Trophoblast cell (in vitro differentiated cells and primary cell): ENCODE measurements around the gene GPR132.

Experiments
- DNase-seq, 2 donors: peaks; one replicate each; pipeline ENCODE4 v3.0.0-alpha.2; 2016
- H2AFZ ChIP-seq: 2 replicates; pipeline ENCODE4 v1.6.1; 2013; ENCODE audit warnings: low read length, moderate library complexity, mild to moderate bottlenecking; ENCODE audit not compliant: insufficient read depth, poor library complexity
- H2AK5ac ChIP-seq: 2 replicates; pipeline ENCODE4 v1.6.1; 2013; ENCODE audit warnings: mild to moderate bottlenecking, low read length
- H2BK120ac ChIP-seq: 2 replicates; pipeline ENCODE4 v1.6.1; 2013; ENCODE audit warnings: low read length, mild to moderate bottlenecking, moderate library complexity; ENCODE audit not compliant: insufficient read depth, poor library complexity
- H2BK12ac ChIP-seq: 2 replicates; pipeline ENCODE4 v1.6.1; 2013; ENCODE audit warnings: mild to moderate bottlenecking, low read length, moderate library complexity
- H2BK5ac ChIP-seq: 2 replicates; pipeline ENCODE4 v1.6.1; 2013; ENCODE audit warnings: low read length, low read depth, moderate library complexity, mild to moderate bottlenecking; ENCODE audit not compliant: poor library complexity
- H3K14ac ChIP-seq: 2 replicates; pipeline ENCODE4 v1.6.1; 2013; ENCODE audit warnings: mild to moderate bottlenecking, low read length
- H3K18ac ChIP-seq: 2 replicates; pipeline ENCODE4 v1.6.1; 2013; ENCODE audit warnings: mild to moderate bottlenecking, low read length
- H3K23ac ChIP-seq: 2 replicates; pipeline ENCODE4 v1.6.1; 2013; ENCODE audit warnings: low read length
- H3K27ac ChIP-seq: 2 replicates; pipeline ENCODE4 v1.5.1; 2013; ENCODE audit warnings: low read depth, mild to moderate bottlenecking, inconsistent platforms, low read length, moderate library complexity
- H3K27me3 ChIP-seq: 2 replicates; pipeline ENCODE4 v1.6.1; 2013; ENCODE audit warnings: inconsistent platforms, mild to moderate bottlenecking, low read length, moderate library complexity; ENCODE audit not compliant: insufficient read depth
- H3K36me3 ChIP-seq, 2 experiments: 1 replicate in 1 of 2; 2 replicates in 1 of 2; pipeline ENCODE4 v1.6.1; 2013; ENCODE audit warnings: low read length in 2 of 2, mild to moderate bottlenecking in 2 of 2, moderate library complexity in 1 of 2; ENCODE audit not compliant: insufficient read depth in 2 of 2, control insufficient read depth in 1 of 2
- H3K4ac ChIP-seq: 2 replicates; pipeline ENCODE4 v1.6.1; 2013; ENCODE audit warnings: low read depth, mild to moderate bottlenecking, low read length, moderate library complexity
- H3K4me1 ChIP-seq, 2 experiments: 1 replicate in 1 of 2; 2 replicates in 1 of 2; pipeline ENCODE4 v1.6.1; 2013; ENCODE audit warnings: low read length in 2 of 2, mild to moderate bottlenecking in 2 of 2, moderate library complexity in 1 of 2; ENCODE audit not compliant: insufficient read depth in 2 of 2, control insufficient read depth in 1 of 2
- H3K4me2 ChIP-seq: 2 replicates; pipeline ENCODE4 v1.6.1; 2013; ENCODE audit warnings: inconsistent platforms, mild to moderate bottlenecking, low read length, moderate library complexity
- H3K4me3 ChIP-seq: 2 replicates; pipeline ENCODE4 v1.5.1; 2013; ENCODE audit warnings: mild to moderate bottlenecking, low read depth, low read length, inconsistent platforms
- H3K79me1 ChIP-seq: one replicate; pipeline ENCODE4 v1.6.1; 2013; ENCODE audit warnings: low read length
- H3K79me2 ChIP-seq: 2 replicates; pipeline ENCODE4 v1.6.1; 2013; ENCODE audit warnings: low read length, mild to moderate bottlenecking; ENCODE audit not compliant: control insufficient read depth, insufficient read depth, poor library complexity
- H3K9ac ChIP-seq: 2 replicates; pipeline ENCODE4 v1.6.1; 2013; ENCODE audit warnings: mild to moderate bottlenecking, low read length
- H3K9me3 ChIP-seq: 2 replicates; pipeline ENCODE4 v1.6.1; 2013; ENCODE audit warnings: low read depth, mild to moderate bottlenecking, control low read depth, inconsistent platforms, low read length; ENCODE audit not compliant: insufficient read depth
- H4K12ac ChIP-seq: 2 replicates; pipeline ENCODE4 v1.6.1; 2013; ENCODE audit warnings: low read depth, mild to moderate bottlenecking, low read length, moderate library complexity
- H4K8ac ChIP-seq: 2 replicates; pipeline ENCODE4 v1.6.1; 2013; ENCODE audit warnings: low read depth, mild to moderate bottlenecking, low read length, moderate library complexity
- H4K91ac ChIP-seq: one replicate; pipeline ENCODE4 v1.6.1; 2013; ENCODE audit warnings: low read depth, mild to moderate bottlenecking, low read length, moderate library complexity
- WGBS: extraction: QIAGEN DNeasy Blood & Tissue Kit; methylation state at CpG from one replicate; pipeline ENCODE4 v1.1.7; 2013; ENCODE audit warnings: missing lambda C conversion rate; ENCODE audit not compliant: insufficient read length, insufficient coverage; ENCODE audit errors: extremely low coverage; 5-methylcytosine and 5-hydroxymethylcytosine counted together

Gene GPR132

GRCh38 chr14:105096206-105096875, 31.1 kb upstream of the GPR132 start:
- H3K36me3 ChIP-seq = no peaks in the 10 kb centered on the region
- WGBS = no CpG with 5 or more reads among the region's 15 CpGs
- no peak overlapping the region for H3K9ac ChIP-seq
- H3K27ac ChIP-seq = no peak overlapping the region
- H4K91ac ChIP-seq = no peak overlapping the region
- no peak overlapping the region for H2BK120ac ChIP-seq
- H3K4me2 ChIP-seq = no peak overlapping the region
- no peak overlapping the region for H3K4ac ChIP-seq
- H4K12ac ChIP-seq = no peak overlapping the region
- H4K8ac ChIP-seq = no peak overlapping the region
- no peak overlapping the region for H2BK5ac ChIP-seq
- H3K27me3 ChIP-seq = no peaks in the 10 kb centered on the region
- H3K4me1 ChIP-seq = peaks cover 17 to 22% of the 10 kb centered on the region in 2 experiments
- H2BK12ac ChIP-seq = no peak overlapping the region
- H3K4me3 ChIP-seq = no peak overlapping the region
- H3K14ac ChIP-seq = no peak overlapping the region
- peaks cover 12% of the 10 kb centered on the region for H3K79me1 ChIP-seq
- no peak overlapping the region for H3K18ac ChIP-seq
- no peak overlapping the region for H3K23ac ChIP-seq
- H2AK5ac ChIP-seq = no peak overlapping the region
- DNase-seq = no peak
- peaks cover 3% of the 10 kb centered on the region for H3K79me2 ChIP-seq
- H3K9me3 ChIP-seq = peaks cover 13% of the 10 kb centered on the region
- H2AFZ ChIP-seq = no peak overlapping the region

GRCh38 chr14:105095236-105095805, 30.1 kb upstream of the GPR132 start:
- no peak overlapping the region for H2AFZ ChIP-seq

GRCh38 chr14:105094193-105094907, 29.1 kb upstream of the GPR132 start:
- no peaks in the 10 kb centered on the region for H3K36me3 ChIP-seq
- no CpG with 5 or more reads among the region's 14 CpGs for WGBS

More at GRCh38 chr14:105095236-105095805, 30.1 kb upstream of the GPR132 start:
- no peak overlapping the region for H2BK120ac ChIP-seq
- peaks cover 12% of the 10 kb centered on the region for H3K79me1 ChIP-seq
- no peak overlapping the region for H3K4me3 ChIP-seq
- peaks cover 3% of the 10 kb centered on the region for H3K79me2 ChIP-seq
- no peaks in the 10 kb centered on the region for H3K36me3 ChIP-seq
- H3K9me3 ChIP-seq = peaks cover 10% of the 10 kb centered on the region
- no peak overlapping the region for H3K23ac ChIP-seq
- H4K91ac ChIP-seq = no peak overlapping the region
- no peak overlapping the region for H2AK5ac ChIP-seq
- no peak overlapping the region for H3K4me2 ChIP-seq
- H3K9ac ChIP-seq = no peak overlapping the region
- peaks cover 22 to 32% of the 10 kb centered on the region in 2 experiments for H3K4me1 ChIP-seq
- no peak overlapping the region for H4K8ac ChIP-seq
- H3K27ac ChIP-seq = no peak overlapping the region
- H3K4ac ChIP-seq = no peak overlapping the region
- DNase-seq = no peak
- no peak overlapping the region for H2BK12ac ChIP-seq
- H2BK5ac ChIP-seq = no peak overlapping the region
- H3K18ac ChIP-seq = no peak overlapping the region
- no peaks in the 10 kb centered on the region for H3K27me3 ChIP-seq
- no CpG with 5 or more reads among the region's 7 CpGs for WGBS
- no peak overlapping the region for H3K14ac ChIP-seq
- no peak overlapping the region for H4K12ac ChIP-seq

GRCh38 chr14:105093431-105094192, 28.4 kb upstream of the GPR132 start:
- H2BK12ac ChIP-seq = peak overlapping the region; percentile 32
- H2BK120ac ChIP-seq = peak overlapping the region; percentile 86
- H3K9me3 ChIP-seq = peaks cover 7% of the 10 kb centered on the region
- peaks cover 12% of the 10 kb centered on the region for H3K79me1 ChIP-seq
- peak overlapping the region; percentile 70 for H2AFZ ChIP-seq
- H3K4me3 ChIP-seq = peak overlapping the region; percentile 73
- peak overlapping the region; percentile 91 for H3K4me2 ChIP-seq
- H3K27me3 ChIP-seq = no peaks in the 10 kb centered on the region
- H3K4ac ChIP-seq = peak overlapping the region; percentile 82
- H2AK5ac ChIP-seq = peak overlapping the region; percentile 47
- H4K91ac ChIP-seq = peak overlapping the region; percentile 96
- H3K36me3 ChIP-seq = no peaks in the 10 kb centered on the region
- H3K14ac ChIP-seq = peak overlapping the region; percentile 90
- peaks cover 30 to 41% of the 10 kb centered on the region in 2 experiments for H3K4me1 ChIP-seq
- WGBS = no CpG with 5 or more reads among the region's 76 CpGs
- H3K18ac ChIP-seq = peak overlapping the region; percentile 92
- H4K12ac ChIP-seq = peak overlapping the region; percentile 89
- peak overlapping the region; percentile 62 for H2BK5ac ChIP-seq
- DNase-seq = peak; percentile 71 to 80
- peak overlapping the region; percentile 57 for H3K27ac ChIP-seq
- peaks cover 3% of the 10 kb centered on the region for H3K79me2 ChIP-seq
- peak overlapping the region; percentile 92 for H3K9ac ChIP-seq
- H3K23ac ChIP-seq = no peak overlapping the region
- H4K8ac ChIP-seq = peak overlapping the region; percentile 91

More at GRCh38 chr14:105094193-105094907, 29.1 kb upstream of the GPR132 start:
- H3K79me1 ChIP-seq = peaks cover 12% of the 10 kb centered on the region
- H2BK120ac ChIP-seq = no peak overlapping the region
- no peak overlapping the region for H3K4ac ChIP-seq
- H2AFZ ChIP-seq = peak overlapping the region; percentile 8
- H3K9me3 ChIP-seq = peaks cover 7% of the 10 kb centered on the region
- peak overlapping the region; percentile 5 for H4K8ac ChIP-seq
- no peak overlapping the region for H3K23ac ChIP-seq
- H3K4me2 ChIP-seq = peak overlapping the region; percentile 91
- peak overlapping the region; percentile 60 for H4K91ac ChIP-seq
- H3K18ac ChIP-seq = peak overlapping the region; percentile 4
- no peak overlapping the region for H2BK5ac ChIP-seq
- no peak overlapping the region for H3K27ac ChIP-seq
- peak overlapping the region; percentile 62 for H3K14ac ChIP-seq
- H2AK5ac ChIP-seq = peak overlapping the region; percentile 4
- no peak for DNase-seq
- H3K79me2 ChIP-seq = peaks cover 3% of the 10 kb centered on the region
- no peaks in the 10 kb centered on the region for H3K27me3 ChIP-seq
- H3K4me3 ChIP-seq = no peak overlapping the region
- no peak overlapping the region for H3K9ac ChIP-seq
- peaks cover 24 to 35% of the 10 kb centered on the region in 2 experiments for H3K4me1 ChIP-seq
- peak overlapping the region; percentile 24 for H4K12ac ChIP-seq
- H2BK12ac ChIP-seq = no peak overlapping the region
